OCI-LY7 (cell line): ENCODE data around the gene PLEKHM1. TPM values are rescaled to one million over a fixed set of nuclear protein-coding genes. Genes with fewer than 3 reads are reported as not detected.

Source experiments
- BruUV-seq: library from RNA; stranded (reverse); fragments of 400-500 nt; replicated peaks from 2 replicates; lab custom pipeline; 2021; lab: Mats Ljungman, UMichigan
- CTCF ChIA-PET: fragments of 300-600 bp; sonication (Branson Sonifier 250); formaldehyde crosslinking; loops from one replicate; lab custom pipeline; 2022; ENCODE audit warnings: antibody characterized with exemption; ENCODE audit not compliant: unreplicated experiment; lab: Charles Lee
- POLR2A ChIA-PET: fragments of 300-600 bp; sonication (Branson Sonifier 250); formaldehyde crosslinking; loops from one replicate; lab custom pipeline; 2022; ENCODE audit warnings: antibody characterized with exemption; lab: Charles Lee
- DNase-seq: peaks from one replicate; pipeline ENCODE4 v3.0.0-alpha.2; 2015; ENCODE audit warnings: low spot score
- H2AFZ ChIP-seq: fragments of 200-600 bp; sonication (generic), shearing (Covaris generic); 2 replicates; pipeline ENCODE4 v1.6.1; 2014; ENCODE audit warnings: mild to moderate bottlenecking, antibody characterized with exemption, low read length, moderate library complexity
- H3K27ac ChIP-seq: fragments of 200-600 bp; sonication (generic); 2 replicates; pipeline ENCODE4 v1.5.1; 2014; ENCODE audit warnings: mixed run types, low read depth, mild to moderate bottlenecking, moderate library complexity, low read length, inconsistent platforms; ENCODE audit not compliant: poor library complexity, severe bottlenecking
- H3K36me3 ChIP-seq: fragments of 200-600 bp; sonication (generic); 2 replicates; pipeline ENCODE4 v1.6.1; 2014; ENCODE audit warnings: mild to moderate bottlenecking, antibody characterized with exemption, low read length, moderate library complexity, mixed read lengths; ENCODE audit not compliant: insufficient read depth
- H3K4me1 ChIP-seq: fragments of 200-600 bp; sonication (generic); 2 replicates; pipeline ENCODE4 v1.5.1; 2014; ENCODE audit warnings: mild to moderate bottlenecking, low read length; ENCODE audit not compliant: insufficient read depth, poor library complexity, severe bottlenecking
- H3K4me2 ChIP-seq: fragments of 200-600 bp; sonication (generic); 2 replicates; pipeline ENCODE4 v1.6.1; 2014; ENCODE audit warnings: mild to moderate bottlenecking, low read length
- H3K4me3 ChIP-seq: fragments of 200-600 bp; sonication (generic); 2 replicates; pipeline ENCODE4 v1.5.1; 2014; ENCODE audit warnings: mild to moderate bottlenecking, low read depth, low read length; ENCODE audit not compliant: poor library complexity, severe bottlenecking
- H3K79me2 ChIP-seq: fragments of 200-600 bp; sonication (generic); 2 replicates; pipeline ENCODE4 v1.6.1; 2016; ENCODE audit warnings: low read depth, mild to moderate bottlenecking, low read length, moderate library complexity, mixed read lengths; ENCODE audit not compliant: insufficient read depth
- H3K9me2 ChIP-seq: fragments of 200-600 bp; sonication (generic); 2 replicates; pipeline ENCODE4 v1.6.1; 2016; ENCODE audit warnings: mild to moderate bottlenecking, low read length, mixed read lengths; ENCODE audit not compliant: insufficient read depth
- H3K9me3 ChIP-seq: fragments of 200-600 bp; sonication (generic); 2 replicates; pipeline ENCODE4 v1.6.1; 2014; ENCODE audit warnings: mild to moderate bottlenecking, mixed run types, low read length, mixed read lengths
- H4K20me1 ChIP-seq: fragments of 200-600 bp; sonication (generic); 2 replicates; pipeline ENCODE4 v1.6.1; 2014; ENCODE audit warnings: mild to moderate bottlenecking, antibody characterized with exemption, low read length, moderate library complexity, mixed read lengths; ENCODE audit not compliant: insufficient read depth
- EZH2phosphoT487 ChIP-seq: fragments of 200-600 bp; sonication (generic); IDR thresholded peaks from 2 replicates; pipeline ENCODE4 v1.6.1; 2018; ENCODE audit warnings: low read depth, borderline replicate concordance, mild to moderate bottlenecking, mixed run types, antibody characterized with exemption, low read length, moderate library complexity, mixed read lengths
- intact Hi-C: fragments of 100-400 bp; cut with micrococcal nuclease; formaldehyde crosslinking; loops from one replicate; pipeline ENCODE4 v1.10.0; 2022; ENCODE audit not compliant: unreplicated experiment
- total RNA-seq, 2 experiments: library from RNA; depleted of rRNA in 1 of 2; stranded (reverse); fragments of >200 nt in 1 of 2; shearing (Covaris generic) in 1 of 2; gene quantifications; 2 replicates each; pipeline ENCODE4 v1.2.3, GENCODE V29; 2014 to 2022
- TF ChIP-seq, protein P1 (sequence below): fragments of 200-600 bp; sonication (generic); conservative IDR thresholded peaks from 2 replicates; pipeline ENCODE4 v1.5.1; 2014; ENCODE audit warnings: mild to moderate bottlenecking, antibody characterized with exemption, low read length, moderate library complexity, mixed read lengths

PLEKHM1 gene
- total RNA-seq, 2 experiments from 2014 or later = 11.8 to 29.3 TPM

DNA sequence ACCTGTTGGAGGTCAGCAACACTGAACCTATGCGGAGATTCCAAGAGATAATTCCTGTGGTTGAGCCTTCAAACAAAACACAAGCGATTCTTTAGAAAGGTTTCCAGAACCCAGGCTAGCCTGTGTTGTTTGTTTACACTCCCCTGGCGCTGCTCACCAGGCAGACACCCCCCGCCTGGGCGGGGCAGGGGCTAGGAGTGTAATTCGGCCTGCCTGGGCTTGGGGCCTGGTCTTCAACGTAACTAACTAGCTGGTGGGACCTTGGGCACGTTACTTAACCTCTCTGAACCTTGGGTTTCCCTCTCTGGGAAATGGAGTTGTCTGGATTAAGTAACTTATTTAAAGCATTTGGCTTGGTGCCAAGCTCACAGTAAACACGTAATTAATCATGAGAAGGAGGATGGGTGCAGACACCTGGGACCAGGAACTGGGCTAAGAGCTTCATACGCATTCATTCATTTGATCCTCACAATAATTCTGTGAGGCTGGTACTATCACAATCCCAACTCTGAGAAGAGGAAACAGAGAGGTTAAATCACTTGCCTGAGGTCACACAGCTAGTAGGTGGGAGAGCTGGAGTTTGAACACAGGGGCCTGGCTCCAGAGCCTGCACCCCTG, 50.3 kb downstream of the PLEKHM1 start:
- H3K4me2 ChIP-seq = peak overlapping the region; percentile 49
- DNase-seq = peak; percentile 35
- H3K4me3 ChIP-seq = no peak overlapping the region
- no peaks in the 10 kb centered on the region for H3K36me3 ChIP-seq
- intact Hi-C loops = no loop called here
- H3K27ac ChIP-seq = peak overlapping the region; percentile 46
- CTCF ChIA-PET = no interaction called here
- no peak for TF ChIP-seq EZH2phosphoT487
- TF ChIP-seq, protein P1, sequence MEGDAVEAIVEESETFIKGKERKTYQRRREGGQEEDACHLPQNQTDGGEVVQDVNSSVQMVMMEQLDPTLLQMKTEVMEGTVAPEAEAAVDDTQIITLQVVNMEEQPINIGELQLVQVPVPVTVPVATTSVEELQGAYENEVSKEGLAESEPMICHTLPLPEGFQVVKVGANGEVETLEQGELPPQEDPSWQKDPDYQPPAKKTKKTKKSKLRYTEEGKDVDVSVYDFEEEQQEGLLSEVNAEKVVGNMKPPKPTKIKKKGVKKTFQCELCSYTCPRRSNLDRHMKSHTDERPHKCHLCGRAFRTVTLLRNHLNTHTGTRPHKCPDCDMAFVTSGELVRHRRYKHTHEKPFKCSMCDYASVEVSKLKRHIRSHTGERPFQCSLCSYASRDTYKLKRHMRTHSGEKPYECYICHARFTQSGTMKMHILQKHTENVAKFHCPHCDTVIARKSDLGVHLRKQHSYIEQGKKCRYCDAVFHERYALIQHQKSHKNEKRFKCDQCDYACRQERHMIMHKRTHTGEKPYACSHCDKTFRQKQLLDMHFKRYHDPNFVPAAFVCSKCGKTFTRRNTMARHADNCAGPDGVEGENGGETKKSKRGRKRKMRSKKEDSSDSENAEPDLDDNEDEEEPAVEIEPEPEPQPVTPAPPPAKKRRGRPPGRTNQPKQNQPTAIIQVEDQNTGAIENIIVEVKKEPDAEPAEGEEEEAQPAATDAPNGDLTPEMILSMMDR = no peak
- H2AFZ ChIP-seq = no peak overlapping the region
- peaks cover 24% of the 10 kb centered on the region for H3K4me1 ChIP-seq
- no TSS peak for BruUV-seq
- no peaks in the 10 kb centered on the region for H3K79me2 ChIP-seq
- no peaks in the 10 kb centered on the region for H4K20me1 ChIP-seq
- no peaks in the 10 kb centered on the region for H3K9me2 ChIP-seq
- no peaks in the 10 kb centered on the region for H3K9me3 ChIP-seq
- POLR2A ChIA-PET = no interaction called here

DNA sequence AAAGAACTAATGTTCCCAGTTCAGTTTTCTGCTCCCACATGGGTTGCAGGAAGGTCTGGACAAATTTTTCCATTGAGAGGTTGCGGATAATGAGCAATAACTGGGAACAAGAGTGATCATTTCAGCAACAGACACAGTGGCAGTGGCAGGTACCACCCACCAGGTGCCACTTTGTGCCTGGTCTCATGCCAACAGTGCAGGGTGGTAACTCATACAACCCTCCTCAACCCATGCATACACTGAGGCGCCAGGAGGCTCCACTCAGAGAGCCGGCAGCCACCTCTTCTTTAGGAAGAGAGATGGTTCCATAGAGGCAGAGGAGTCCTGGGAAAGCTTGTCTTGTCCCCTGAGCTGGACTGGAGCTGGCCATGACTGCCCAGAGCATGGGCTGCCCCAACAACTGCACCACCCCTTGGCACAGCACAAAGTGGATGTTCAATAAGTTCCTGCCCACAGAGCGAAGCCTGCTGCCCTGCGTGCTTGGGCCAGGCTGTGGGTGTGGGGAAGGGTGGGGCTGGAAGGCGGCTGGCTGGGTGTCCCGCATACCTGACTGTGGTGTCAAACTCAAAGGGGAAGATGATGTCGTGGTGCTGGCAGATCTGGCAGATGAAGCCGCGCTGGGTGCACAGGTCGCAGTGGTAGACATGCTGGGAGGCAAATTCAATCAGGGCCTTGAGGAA, 51.5 kb downstream of the PLEKHM1 start:
- Histone ChIP-seq H4K20me1 (no peaks in the 10 kb centered on the region), H3K9me3 (no peaks in the 10 kb centered on the region), H3K36me3 (no peaks in the 10 kb centered on the region), H2AFZ (no peak overlapping the region), H3K27ac (no peak overlapping the region), H3K4me3 (no peak overlapping the region), H3K79me2 (no peaks in the 10 kb centered on the region), H3K9me2 (no peaks in the 10 kb centered on the region), H3K4me2 (no peak overlapping the region), H3K4me1 (peaks cover 24% of the 10 kb centered on the region)
- BruUV-seq = no TSS peak
- DNase-seq = no peak
- intact Hi-C loops = no loop called here
- CTCF ChIA-PET = interaction anchor here (0.5 kb wide), 1 partner anchor 382 kb away, joined by 3 read pairs; no protein-coding TSS in a partner anchor
- TF ChIP-seq EZH2phosphoT487 = no peak
- TF ChIP-seq, protein P1 = no peak
- POLR2A ChIA-PET = no interaction called here
